Panc1 (cell line): Measurements from ENCODE around the gene CTBP1. TPM values are rescaled to one million over a fixed set of nuclear protein-coding genes. Genes with fewer than 3 reads are reported as not detected.

Source experiments
- ATAC-seq: fragments of 200-7000 bp; cut with Tn5 transposase; 2 replicates; pipeline ENCODE4 v1.9.1; 2020; ENCODE audit warnings: mild to moderate bottlenecking, moderate library complexity
- BruUV-seq: library from RNA; stranded (reverse); fragments of 400-500 nt; replicated peaks from 2 replicates; lab custom pipeline; 2021; lab: Mats Ljungman, UMichigan
- CTCF ChIA-PET: fragments of 300-600 bp; sonication (Branson Sonifier 250); formaldehyde crosslinking; loops from one replicate; lab custom pipeline; 2022; ENCODE audit warnings: antibody characterized with exemption; lab: Charles Lee
- POLR2A ChIA-PET: fragments of 300-600 bp; sonication (Branson Sonifier 250); formaldehyde crosslinking; loops from one replicate; lab custom pipeline; 2022; ENCODE audit warnings: antibody characterized with exemption; lab: Charles Lee
- DNase-seq: peaks from one replicate; pipeline ENCODE4 v3.0.0-alpha.2; 2010; ENCODE audit warnings: low read depth, low spot score
- H3K27ac ChIP-seq: 2 replicates; pipeline ENCODE4 v1.5.1; 2011; ENCODE audit warnings: mild to moderate bottlenecking, low read length, inconsistent platforms
- H3K27me3 ChIP-seq: fragments of 200-500 bp; sonication (Bioruptor generic); 2 replicates; pipeline ENCODE4 v1.6.0; 2014; ENCODE audit warnings: low read length, inconsistent platforms; ENCODE audit not compliant: control insufficient read depth, insufficient read depth
- H3K36me3 ChIP-seq: fragments of 200-500 bp; sonication (Bioruptor generic); 2 replicates; pipeline ENCODE4 v1.5.1; 2014; ENCODE audit warnings: inconsistent platforms, mild to moderate bottlenecking, low read length, moderate library complexity; ENCODE audit not compliant: control insufficient read depth, insufficient read depth
- H3K4me1 ChIP-seq: 2 replicates; pipeline ENCODE4 v1.5.1; 2011; ENCODE audit warnings: inconsistent platforms, mild to moderate bottlenecking, low read length, moderate library complexity; ENCODE audit not compliant: control insufficient read depth, insufficient read depth
- H3K4me3 ChIP-seq, 2 experiments: 2 replicates each; pipeline ENCODE4 v1.5.1; 2011 to 2012; ENCODE audit warnings: low read depth in 2 of 2, low read length in 2 of 2, mild to moderate bottlenecking in 2 of 2, inconsistent platforms in 1 of 2, moderate library complexity in 1 of 2
- H3K9me3 ChIP-seq: fragments of 200-500 bp; sonication (Bioruptor generic); 2 replicates; pipeline ENCODE4 v1.5.1; 2014; ENCODE audit warnings: low read depth, mild to moderate bottlenecking, inconsistent platforms, low read length, moderate library complexity; ENCODE audit not compliant: control insufficient read depth, insufficient read depth
- CTCF ChIP-seq: fragments of 450-650 bp; IDR thresholded peaks from 2 replicates; pipeline ENCODE4 v1.5.1; 2017; ENCODE audit warnings: mild to moderate bottlenecking
- POLR2AphosphoS5 ChIP-seq: IDR thresholded peaks from 2 replicates; pipeline ENCODE4 v1.6.1; 2012; ENCODE audit warnings: mild to moderate bottlenecking, low read depth, low read length, moderate library complexity
- SIN3A ChIP-seq: IDR thresholded peaks from 2 replicates; pipeline ENCODE4 v1.6.1; 2012; ENCODE audit warnings: low read depth, mild to moderate bottlenecking, low read length, moderate library complexity, borderline replicate concordance; ENCODE audit not compliant: insufficient read depth
- TCF7L2 ChIP-seq: IDR thresholded peaks from 2 replicates; pipeline ENCODE4 v1.6.1; 2011; ENCODE audit warnings: mild to moderate bottlenecking, low read depth, low read length, inconsistent platforms
- in situ Hi-C: cut with HindIII; loops from 2 replicates; pipeline ENCODE4 v1.10.0; 2016; ENCODE audit warnings: low sequenced_read_pairs, low pct_unique_long_range_greater_than_20kb
- intact Hi-C: fragments of 100-400 bp; cut with micrococcal nuclease; formaldehyde crosslinking; loops from one replicate; pipeline ENCODE4 v1.10.0; 2022; ENCODE audit not compliant: unreplicated experiment
- total RNA-seq: library from RNA; stranded (reverse); gene quantifications from one replicate; pipeline ENCODE4 v1.2.1, GENCODE V29; 2021; ENCODE audit not compliant: unreplicated experiment
- TF ChIP-seq, protein P1 (sequence below), 2 experiments: IDR thresholded peaks; 2 replicates each; pipeline ENCODE4 v1.6.1; 2011 to 2012; ENCODE audit warnings: low read depth in 2 of 2, control low read depth in 1 of 2, low read length in 1 of 2, mild to moderate bottlenecking in 1 of 2, moderate library complexity in 1 of 2; ENCODE audit not compliant: insufficient read depth in 1 of 2

Gene CTBP1
- total RNA-seq, 1 experiment from 2014 or later = 157 TPM

DNA sequence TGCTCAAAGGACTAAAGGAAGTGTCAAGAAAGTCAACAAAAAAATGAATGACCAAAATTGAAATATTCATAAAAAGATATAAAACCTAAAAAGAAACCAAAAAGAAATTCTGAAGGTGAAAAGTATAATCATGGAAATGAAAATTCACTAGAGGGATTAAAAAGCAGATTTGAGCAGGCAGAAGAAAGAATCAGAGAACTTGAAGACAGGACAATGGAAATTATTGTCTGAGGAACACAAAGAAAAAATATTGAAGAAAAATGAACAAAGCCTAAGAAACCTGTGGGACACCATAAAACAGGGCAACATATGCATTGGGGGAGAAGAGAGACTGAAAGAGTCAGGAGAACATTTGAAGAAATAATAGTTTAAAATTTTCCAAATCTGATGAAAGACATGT is 66.6 kb downstream of the CTBP1 start:
- Histone ChIP-seq H3K27ac (no peak overlapping the region), H3K36me3 (no peaks in the 10 kb centered on the region), H3K4me1 (no peaks in the 10 kb centered on the region), H3K27me3 (no peaks in the 10 kb centered on the region), H3K9me3 (peaks cover 12% of the 10 kb centered on the region), H3K4me3 (no peak overlapping the region)
- no peak for ATAC-seq
- intact Hi-C loops = no loop called here
- TF ChIP-seq TCF7L2 = no peak
- no peak for TF ChIP-seq SIN3A
- TF ChIP-seq, protein P1, sequence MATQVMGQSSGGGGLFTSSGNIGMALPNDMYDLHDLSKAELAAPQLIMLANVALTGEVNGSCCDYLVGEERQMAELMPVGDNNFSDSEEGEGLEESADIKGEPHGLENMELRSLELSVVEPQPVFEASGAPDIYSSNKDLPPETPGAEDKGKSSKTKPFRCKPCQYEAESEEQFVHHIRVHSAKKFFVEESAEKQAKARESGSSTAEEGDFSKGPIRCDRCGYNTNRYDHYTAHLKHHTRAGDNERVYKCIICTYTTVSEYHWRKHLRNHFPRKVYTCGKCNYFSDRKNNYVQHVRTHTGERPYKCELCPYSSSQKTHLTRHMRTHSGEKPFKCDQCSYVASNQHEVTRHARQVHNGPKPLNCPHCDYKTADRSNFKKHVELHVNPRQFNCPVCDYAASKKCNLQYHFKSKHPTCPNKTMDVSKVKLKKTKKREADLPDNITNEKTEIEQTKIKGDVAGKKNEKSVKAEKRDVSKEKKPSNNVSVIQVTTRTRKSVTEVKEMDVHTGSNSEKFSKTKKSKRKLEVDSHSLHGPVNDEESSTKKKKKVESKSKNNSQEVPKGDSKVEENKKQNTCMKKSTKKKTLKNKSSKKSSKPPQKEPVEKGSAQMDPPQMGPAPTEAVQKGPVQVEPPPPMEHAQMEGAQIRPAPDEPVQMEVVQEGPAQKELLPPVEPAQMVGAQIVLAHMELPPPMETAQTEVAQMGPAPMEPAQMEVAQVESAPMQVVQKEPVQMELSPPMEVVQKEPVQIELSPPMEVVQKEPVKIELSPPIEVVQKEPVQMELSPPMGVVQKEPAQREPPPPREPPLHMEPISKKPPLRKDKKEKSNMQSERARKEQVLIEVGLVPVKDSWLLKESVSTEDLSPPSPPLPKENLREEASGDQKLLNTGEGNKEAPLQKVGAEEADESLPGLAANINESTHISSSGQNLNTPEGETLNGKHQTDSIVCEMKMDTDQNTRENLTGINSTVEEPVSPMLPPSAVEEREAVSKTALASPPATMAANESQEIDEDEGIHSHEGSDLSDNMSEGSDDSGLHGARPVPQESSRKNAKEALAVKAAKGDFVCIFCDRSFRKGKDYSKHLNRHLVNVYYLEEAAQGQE (IDR thresholded peaks at IDR 0.05; ENCODE audit: insufficient read depth in 1 of 2, low read depth in 2 of 2, low read length in 1 of 2) = no peak
- no peak for TF ChIP-seq POLR2AphosphoS5
- no peak for TF ChIP-seq CTCF
- ChIA-PET CTCF (no interaction called here), POLR2A (no interaction called here)
- BruUV-seq = no TSS peak
- DNase-seq = no peak
- in situ Hi-C loops = no loop called here

DNA sequence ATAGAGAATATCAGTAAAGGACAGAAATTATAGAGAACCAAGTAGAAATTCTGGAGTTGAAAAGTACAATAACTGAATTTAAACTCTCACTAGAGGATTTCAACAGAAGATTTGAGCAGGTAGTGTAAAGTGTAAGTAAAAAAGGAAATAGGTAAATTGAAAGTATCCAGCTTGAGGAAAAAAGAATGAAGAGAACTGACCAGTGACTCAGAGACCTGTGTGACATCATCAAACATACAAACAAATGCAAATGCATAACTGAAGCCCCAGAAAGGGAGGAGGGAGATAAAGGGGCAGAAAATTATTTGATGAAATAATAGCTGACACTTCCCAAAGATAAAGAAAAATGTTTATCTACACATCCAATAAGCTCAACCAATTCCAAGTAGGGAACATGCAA is 68.3 kb downstream of the CTBP1 start:
- ATAC-seq = no peak
- in situ Hi-C loops (no loop called here), intact Hi-C loops (no loop called here)
- BruUV-seq = no TSS peak
- no peak overlapping the region for H3K27ac ChIP-seq
- H3K27me3 ChIP-seq = no peaks in the 10 kb centered on the region
- TF ChIP-seq SIN3A = no peak
- DNase-seq = no peak
- no peaks in the 10 kb centered on the region for H3K36me3 ChIP-seq
- ChIA-PET POLR2A (no interaction called here), CTCF (interaction anchor here (0.6 kb wide), 1 partner anchor 11 kb away, joined by 3 read pairs; no protein-coding TSS in a partner anchor)
- peaks cover 12% of the 10 kb centered on the region for H3K9me3 ChIP-seq
- H3K4me3 ChIP-seq = no peak overlapping the region
- H3K4me1 ChIP-seq = no peaks in the 10 kb centered on the region

- Histone ChIP-seq H3K4me3 (no peak overlapping the region), H3K27me3 (no peaks in the 10 kb centered on the region), H3K36me3 (no peaks in the 10 kb centered on the region), H3K27ac (no peak overlapping the region), H3K9me3 (peaks cover 12% of the 10 kb centered on the region), H3K4me1 (no peaks in the 10 kb centered on the region)
- intact Hi-C loops = no loop called here
- ChIA-PET CTCF (interaction anchor here (0.6 kb wide), 2 partner anchors 10 to 187 kb away, joined by 3 to 5 read pairs; no protein-coding TSS in a partner anchor), POLR2A (no interaction called here)
- no peak for TF ChIP-seq TCF7L2
- no peak for TF ChIP-seq SIN3A
- no peak for TF ChIP-seq CTCF
- TF ChIP-seq, protein P1 (IDR thresholded peaks at IDR 0.05; ENCODE audit: insufficient read depth in 1 of 2, low read depth in 2 of 2, low read length in 1 of 2) = no peak
- no peak for TF ChIP-seq POLR2AphosphoS5
- BruUV-seq = no TSS peak
- in situ Hi-C loops = no loop called here
- DNase-seq (no peak), ATAC-seq (no peak)
These were observed 69.0 kb downstream of the CTBP1 start for GRCh38 chr4:1179976-1180375.
